Measurements from ENCODE around the gene CLIP1. TPM values are rescaled to one million over a fixed set of nuclear protein-coding genes. Genes with fewer than 3 reads are reported as not detected.
"Not testable (repeated sequence)": the region's sequence is repeated elsewhere in the genome, so short reads cannot be mapped to it uniquely, and the experiment has no call there.

CLIP1 gene
- total and polyA plus RNA-seq, 2 experiments from 2014 or later = 61.7 to 74.5 TPM

- in situ Hi-C loops (cut with MboI) = no loop called here
Observed at GRCh38 chr12:122387887-122388286, 34.6 kb downstream of the CLIP1 start.

GRCh38 chr12:122385171-122386016 lies 37.1 kb downstream of the CLIP1 start:
- Histone ChIP-seq H3K79me2 (ENCODE audit: insufficient read depth) (peaks cover 97% of the 10 kb centered on the region), H3K9me3 (ENCODE audit: low read depth) (no peaks in the 10 kb centered on the region), H3K4me3 (no peak overlapping the region), H3K4me2 (ENCODE audit: unreplicated experiment) (no peak overlapping the region), H2AFZ (no peak overlapping the region), H3K27ac (no peak overlapping the region), H3K4me1 (ENCODE audit: insufficient read depth) (no peaks in the 10 kb centered on the region), H3K9me2 (ENCODE audit: insufficient read depth) (no peaks in the 10 kb centered on the region), H4K20me1 (ENCODE audit: insufficient read depth) (no peaks in the 10 kb centered on the region), H3F3A (ENCODE audit: insufficient read depth) (no peaks in the 10 kb centered on the region), H3K27me3 (replicated peaks; ENCODE audit: insufficient read depth) (no peaks in the 10 kb centered on the region), H3K9ac (no peak overlapping the region), H3K36me3 (ENCODE audit: low read depth) (0 out of 2 replicates have a peak, but pooled peaks cover 2% of the 10 kb centered on the region)
- TF ChIP-seq EZH2phosphoT487 (IDR thresholded peaks at IDR 0.05; ENCODE audit: insufficient read depth, low read depth) (no peak), EZH2 (IDR thresholded peaks at IDR 0.05; ENCODE audit: insufficient read depth, poor library complexity, severe bottlenecking) (no peak)
- in situ Hi-C loops (cut with MboI) = no loop called here
- 96 to 98% methylated on average over 13 of the region's 13 CpGs for WGBS, 2 experiments (ENCODE audit: low coverage in 1 of 2, low lambda C conversion rate in 2 of 2, missing lambda C conversion rate in 2 of 2)
- DNase-seq = no peak

More at GRCh38 chr12:122387887-122388286, 34.6 kb downstream of the CLIP1 start:
- no peak overlapping the region for H3K4me2 ChIP-seq (ENCODE audit: unreplicated experiment)
- H2AFZ ChIP-seq = no peak overlapping the region
- H3K4me3 ChIP-seq = no peak overlapping the region
- no peaks in the 10 kb centered on the region for H4K20me1 ChIP-seq (ENCODE audit: insufficient read depth)
- no peak for TF ChIP-seq EZH2 (IDR thresholded peaks at IDR 0.05; ENCODE audit: insufficient read depth, poor library complexity, severe bottlenecking)
- TF ChIP-seq EZH2phosphoT487 (IDR thresholded peaks at IDR 0.05; ENCODE audit: insufficient read depth, low read depth) = no peak
- no peak for DNase-seq
- no peak overlapping the region for H3K27ac ChIP-seq
- no peaks in the 10 kb centered on the region for H3K36me3 ChIP-seq (ENCODE audit: low read depth)
- H3K79me2 ChIP-seq (ENCODE audit: insufficient read depth) = peaks cover 97% of the 10 kb centered on the region
- H3K4me1 ChIP-seq (ENCODE audit: insufficient read depth) = no peaks in the 10 kb centered on the region
- WGBS, 2 experiments (ENCODE audit: low coverage in 1 of 2, low lambda C conversion rate in 2 of 2, missing lambda C conversion rate in 2 of 2) = 90 to 92% methylated on average over 6 of the region's 6 CpGs
- no peaks in the 10 kb centered on the region for H3K27me3 ChIP-seq (replicated peaks; ENCODE audit: insufficient read depth)
- no peaks in the 10 kb centered on the region for H3K9me3 ChIP-seq (ENCODE audit: low read depth)
- no peaks in the 10 kb centered on the region for H3K9me2 ChIP-seq (ENCODE audit: insufficient read depth)
- H3F3A ChIP-seq (ENCODE audit: insufficient read depth) = no peaks in the 10 kb centered on the region
- no peak overlapping the region for H3K9ac ChIP-seq

GRCh38 chr12:122382919-122383350 lies 39.5 kb downstream of the CLIP1 start:
- no peaks in the 10 kb centered on the region for H4K20me1 ChIP-seq (ENCODE audit: insufficient read depth)
- peaks cover 94% of the 10 kb centered on the region for H3K79me2 ChIP-seq (ENCODE audit: insufficient read depth)

GRCh38 chr12:122381021-122381420 lies 41.4 kb downstream of the CLIP1 start:
- 79 to 98% methylated on average over 1 of the region's 1 CpG for WGBS, 2 experiments (ENCODE audit: low coverage in 1 of 2, low lambda C conversion rate in 2 of 2, missing lambda C conversion rate in 2 of 2)
- no peak overlapping the region for H3K9ac ChIP-seq
- H2AFZ ChIP-seq = no peak overlapping the region
- peaks cover 17% of the 10 kb centered on the region for H3K36me3 ChIP-seq (ENCODE audit: low read depth)
- no peaks in the 10 kb centered on the region for H3F3A ChIP-seq (ENCODE audit: insufficient read depth)
- H3K9me3 ChIP-seq (ENCODE audit: low read depth) = no peaks in the 10 kb centered on the region
- DNase-seq = no peak
- no peaks in the 10 kb centered on the region for H3K27me3 ChIP-seq (replicated peaks; ENCODE audit: insufficient read depth)
- no peak overlapping the region for H3K27ac ChIP-seq
- peaks cover 85% of the 10 kb centered on the region for H3K79me2 ChIP-seq (ENCODE audit: insufficient read depth)
- in situ Hi-C loops (cut with MboI) = no loop called here
- H3K4me2 ChIP-seq (ENCODE audit: unreplicated experiment) = no peak overlapping the region
- H3K4me3 ChIP-seq = no peak overlapping the region
- no peaks in the 10 kb centered on the region for H3K9me2 ChIP-seq (ENCODE audit: insufficient read depth)
- H4K20me1 ChIP-seq (ENCODE audit: insufficient read depth) = no peaks in the 10 kb centered on the region
- TF ChIP-seq EZH2 (IDR thresholded peaks at IDR 0.05; ENCODE audit: insufficient read depth, poor library complexity, severe bottlenecking) (no peak), EZH2phosphoT487 (IDR thresholded peaks at IDR 0.05; ENCODE audit: insufficient read depth, low read depth) (no peak)
- no peaks in the 10 kb centered on the region for H3K4me1 ChIP-seq (ENCODE audit: insufficient read depth)

More at GRCh38 chr12:122382919-122383350, 39.5 kb downstream of the CLIP1 start:
- H3K4me1 ChIP-seq (ENCODE audit: insufficient read depth) = no peaks in the 10 kb centered on the region
- no peaks in the 10 kb centered on the region for H3F3A ChIP-seq (ENCODE audit: insufficient read depth)
- TF ChIP-seq EZH2 (IDR thresholded peaks at IDR 0.05; ENCODE audit: insufficient read depth, poor library complexity, severe bottlenecking) (no peak), EZH2phosphoT487 (IDR thresholded peaks at IDR 0.05; ENCODE audit: insufficient read depth, low read depth) (no peak)
- H3K27me3 ChIP-seq (replicated peaks; ENCODE audit: insufficient read depth) = no peaks in the 10 kb centered on the region
- no peak overlapping the region for H2AFZ ChIP-seq
- 0 out of 2 replicates have a peak, but pooled peaks cover 2% of the 10 kb centered on the region for H3K36me3 ChIP-seq (ENCODE audit: low read depth)
- WGBS, 2 experiments (ENCODE audit: low coverage in 1 of 2, low lambda C conversion rate in 2 of 2, missing lambda C conversion rate in 2 of 2) = 55 to 66% methylated on average over 6 of the region's 6 CpGs
- H3K9me3 ChIP-seq (ENCODE audit: low read depth) = no peaks in the 10 kb centered on the region
- H3K9me2 ChIP-seq (ENCODE audit: insufficient read depth) = no peaks in the 10 kb centered on the region
- H3K27ac ChIP-seq = no peak overlapping the region
- no peak overlapping the region for H3K9ac ChIP-seq
- DNase-seq = no peak
- H3K4me2 ChIP-seq (ENCODE audit: unreplicated experiment) = no peak overlapping the region
- H3K4me3 ChIP-seq = no peak overlapping the region
- in situ Hi-C loops (cut with MboI) = no loop called here

- H2AFZ ChIP-seq; H3K4me3 ChIP-seq; H3K9me3 ChIP-seq (ENCODE audit: low read depth); H4K20me1 ChIP-seq (ENCODE audit: insufficient read depth); H3K4me1 ChIP-seq (ENCODE audit: insufficient read depth); H3K4me2 ChIP-seq (ENCODE audit: unreplicated experiment); H3K9ac ChIP-seq; H3K27me3 ChIP-seq (replicated peaks; ENCODE audit: insufficient read depth); H3K27ac ChIP-seq; H3F3A ChIP-seq (ENCODE audit: insufficient read depth); H3K9me2 ChIP-seq (ENCODE audit: insufficient read depth); in situ Hi-C loops (cut with MboI); DNase-seq: not testable (repeated sequence)
- H3K36me3 ChIP-seq (ENCODE audit: low read depth) = peaks cover 31% of the 10 kb centered on the region
- WGBS, 2 experiments (ENCODE audit: low coverage in 1 of 2, low lambda C conversion rate in 2 of 2, missing lambda C conversion rate in 2 of 2) = 97 to 100% methylated on average over 5 of the region's 5 CpGs
- H3K79me2 ChIP-seq (ENCODE audit: insufficient read depth) = peaks cover 84% of the 10 kb centered on the region
Observed at GRCh38 chr12:122376751-122377150, 45.7 kb downstream of the CLIP1 start.
